NCI-H460 (cell line): Measurements from ENCODE around the gene AP1M2. TPM values are rescaled to one million over a fixed set of nuclear protein-coding genes. Genes with fewer than 3 reads are reported as not detected.
"Not testable (repeated sequence)": the region's sequence is repeated elsewhere in the genome, so short reads cannot be mapped to it uniquely, and the experiment has no call there.

Experiments
- DNase-seq: peaks from one replicate; pipeline ENCODE4 v3.0.0-alpha.2; 2016; ENCODE audit warnings: low read depth; ENCODE audit errors: extremely low read depth
- small RNA-seq, 2 experiments: library from RNA; depleted of rRNA; stranded (forward); fragments of <200 nt; gene quantifications; one replicate each; pipeline ENCODE3, GENCODE V24; 2014
- total RNA-seq: library from RNA; depleted of rRNA; stranded (reverse); fragments of >200 nt; shearing (Covaris generic); gene quantifications from 2 replicates; pipeline ENCODE4 v1.2.3, GENCODE V29; 2014; rRNA removed

AP1M2 gene
- total RNA-seq, 1 experiment from 2014 or later, result 13.5 TPM

DNA sequence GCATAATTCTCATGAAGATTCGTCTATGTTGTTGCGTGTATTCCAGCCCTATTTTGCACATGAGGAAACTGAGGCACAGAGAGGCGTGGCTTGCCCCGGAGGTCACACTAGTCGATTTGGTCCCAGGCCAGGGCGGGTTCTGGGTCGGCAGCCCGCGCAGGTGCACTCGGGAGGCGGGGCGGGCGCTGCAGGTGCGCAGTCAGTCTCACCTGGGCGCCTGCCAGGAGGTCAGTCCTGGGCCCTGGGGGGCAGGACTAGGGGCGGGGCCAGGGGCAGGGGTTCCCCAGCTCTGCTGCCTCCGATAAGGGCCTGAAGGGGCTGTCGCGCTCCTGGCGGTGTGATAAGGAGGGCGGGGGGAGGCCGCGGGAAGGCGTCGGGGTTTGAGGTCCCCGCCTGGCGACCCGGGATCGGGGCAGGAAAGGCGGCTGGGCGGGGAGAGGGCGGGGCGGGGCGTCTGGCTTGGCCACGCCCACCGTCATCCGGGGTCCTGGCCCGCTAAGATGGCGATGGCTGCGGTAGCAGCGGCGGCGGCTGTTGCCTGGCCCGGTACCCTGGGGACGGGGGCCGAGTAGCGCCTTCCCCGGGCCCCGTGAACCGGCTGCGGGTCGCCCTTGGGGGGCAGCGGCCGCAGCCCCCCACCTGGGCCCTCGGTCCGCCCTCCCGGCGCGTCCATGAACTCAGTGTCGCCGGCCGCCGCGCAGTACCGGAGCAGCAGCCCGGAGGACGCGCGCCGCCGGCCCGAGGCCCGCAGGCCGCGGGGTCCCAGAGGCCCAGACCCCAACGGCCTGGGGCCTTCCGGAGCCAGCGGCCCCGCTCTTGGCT lies 43.5 kb downstream of the AP1M2 start, which contains the start of gene ATG4D:
TSS of gene ATG4D (plus strand) at position 485 of the 822 bp plus-strand sequence. CDS start at position 672, 187 bp downstream.
- no peak for DNase-seq

DNA sequence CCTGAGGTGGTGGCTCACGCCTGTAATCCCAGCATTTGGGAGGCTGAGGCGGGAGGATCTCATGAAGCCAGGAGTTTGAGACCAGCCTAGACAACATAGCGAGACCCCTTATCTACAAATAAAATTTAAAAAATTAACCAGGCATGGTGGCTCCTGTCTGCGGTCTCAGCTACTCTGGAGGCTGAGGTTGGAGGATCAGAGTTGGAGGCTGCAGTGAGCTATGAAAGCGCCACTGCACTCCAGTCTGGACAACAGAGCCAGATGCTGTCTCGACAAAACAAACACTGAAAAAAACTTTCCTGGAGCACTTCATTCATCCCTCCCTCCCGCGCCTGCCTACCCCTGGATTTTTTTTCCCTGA lies 44.1 kb downstream of the AP1M2 start:
- no peak for DNase-seq

DNA sequence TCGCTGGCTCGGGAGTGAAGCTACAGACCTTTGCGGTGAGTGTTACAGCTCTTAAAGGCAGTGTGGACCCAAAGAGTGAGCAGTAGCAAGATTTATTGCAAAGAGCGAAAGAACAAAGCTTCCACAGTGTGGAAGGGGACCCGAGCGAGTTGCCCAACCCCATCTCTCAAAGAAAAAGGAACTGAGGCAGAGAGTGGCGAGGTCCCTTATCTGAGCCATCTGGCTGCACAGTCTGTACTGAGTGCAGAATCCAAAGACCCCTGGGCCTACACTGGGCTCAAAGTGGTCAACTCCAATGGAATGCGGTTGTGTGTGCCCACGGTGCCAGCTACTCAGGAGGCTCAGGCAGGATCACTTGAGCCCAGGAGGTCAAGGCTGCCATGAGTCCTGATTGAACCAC lies 48.1 kb downstream of the AP1M2 start:
- not testable (repeated sequence) for DNase-seq

- no peak for DNase-seq
Observed at GRCh38 chr19:10538204-10538983, 48.7 kb downstream of the AP1M2 start.

DNA sequence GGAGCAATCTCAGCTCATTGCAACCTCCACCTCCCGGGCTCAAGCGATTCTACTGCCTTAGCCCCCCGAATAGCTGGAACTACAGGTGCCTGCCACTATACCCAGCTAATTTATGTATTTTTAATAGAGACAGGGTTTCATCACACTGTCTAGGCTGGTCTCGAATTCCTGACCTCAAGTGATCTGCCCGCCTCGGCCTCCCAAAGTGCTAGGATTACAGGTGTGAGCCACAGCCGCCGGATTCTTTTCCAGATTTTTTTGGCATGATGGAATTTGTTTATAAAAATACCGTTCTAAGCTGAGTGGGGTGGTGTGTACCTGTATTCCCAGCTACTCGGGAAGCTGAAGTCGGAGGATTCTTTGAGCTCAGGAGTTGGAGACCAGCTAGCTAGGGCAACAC lies 49.4 kb downstream of the AP1M2 start:
- DNase-seq, result no peak

- DNase-seq, result no peak
Observed at GRCh38 chr19:10535613-10536012, 51.5 kb downstream of the AP1M2 start.

DNA sequence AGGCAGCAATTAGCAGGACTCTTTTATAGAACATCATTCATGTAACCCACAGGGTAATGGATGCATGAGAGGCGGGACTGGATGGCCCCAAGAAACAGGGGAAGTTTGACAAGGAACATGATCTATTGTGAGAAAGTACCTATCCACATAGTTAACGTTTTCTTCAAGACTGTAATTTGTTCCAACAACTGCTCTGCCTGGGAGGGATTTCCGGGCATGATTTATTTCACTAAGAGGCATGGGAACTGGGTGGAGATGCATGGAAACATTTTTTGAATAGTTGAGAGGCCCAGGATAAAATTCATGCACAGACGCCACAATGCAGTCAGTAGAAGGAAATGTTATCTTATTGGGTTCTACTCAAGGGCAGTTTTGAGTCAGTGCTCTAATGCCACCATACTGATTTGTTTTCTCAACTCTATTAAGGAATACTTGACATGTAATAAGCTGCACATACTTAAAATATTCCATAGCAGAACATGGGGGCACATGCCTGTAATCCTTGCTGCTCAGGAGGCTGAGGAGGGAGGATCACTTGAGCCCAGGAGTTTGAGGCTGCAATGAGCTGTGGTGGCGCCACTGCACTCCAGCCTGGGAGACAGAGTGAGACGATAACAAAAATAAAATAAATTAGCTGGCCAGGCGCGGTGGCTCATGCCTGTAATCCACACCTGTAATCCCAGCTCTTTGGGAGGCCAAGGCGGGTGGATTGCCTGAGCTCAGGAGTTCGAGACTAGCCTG lies 53.3 kb downstream of the AP1M2 start:
- no peak for DNase-seq

GRCh38 chr19:10532457-10532856 lies 54.7 kb downstream of the AP1M2 start:
- no peak for DNase-seq

DNA sequence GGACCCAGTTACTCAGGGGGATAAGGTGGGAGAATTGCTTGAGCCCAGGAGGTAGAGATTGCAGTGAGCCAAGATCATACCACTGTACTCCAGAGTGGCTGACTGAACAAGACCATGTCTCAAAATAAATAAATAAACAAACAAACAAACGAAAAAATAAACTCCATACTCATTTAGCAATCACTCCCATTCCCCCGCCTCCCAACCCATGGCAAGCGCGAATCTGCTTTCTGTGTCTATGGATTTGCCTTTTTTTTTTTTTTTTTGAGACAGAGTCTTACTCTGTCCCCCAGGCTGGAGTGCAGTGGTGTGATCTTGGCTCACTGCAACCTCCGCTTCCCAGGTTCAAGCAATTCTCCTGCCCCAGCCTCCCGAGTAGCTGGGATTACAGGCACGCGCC lies 60.2 kb downstream of the AP1M2 start:
- not testable (repeated sequence) for DNase-seq

DNA sequence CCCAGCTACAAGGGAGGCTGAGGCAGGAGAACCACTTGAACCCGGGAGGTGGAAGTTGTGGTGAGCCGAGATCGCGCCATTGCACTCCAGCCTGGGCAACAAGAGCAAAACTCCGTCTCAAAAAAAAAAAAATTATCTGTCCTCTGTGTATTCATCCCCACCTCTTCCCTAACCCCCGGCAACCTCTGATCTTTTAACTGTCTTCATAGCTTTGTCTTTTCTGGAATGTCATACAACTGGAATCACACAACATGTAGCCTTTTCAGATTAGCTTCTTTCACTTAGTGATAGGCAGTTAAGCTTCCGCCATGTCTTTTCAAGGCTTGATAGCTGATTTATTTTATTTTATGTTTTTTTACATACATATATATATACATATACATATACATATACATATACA lies 61.5 kb downstream of the AP1M2 start:
- DNase-seq, result no peak

DNA sequence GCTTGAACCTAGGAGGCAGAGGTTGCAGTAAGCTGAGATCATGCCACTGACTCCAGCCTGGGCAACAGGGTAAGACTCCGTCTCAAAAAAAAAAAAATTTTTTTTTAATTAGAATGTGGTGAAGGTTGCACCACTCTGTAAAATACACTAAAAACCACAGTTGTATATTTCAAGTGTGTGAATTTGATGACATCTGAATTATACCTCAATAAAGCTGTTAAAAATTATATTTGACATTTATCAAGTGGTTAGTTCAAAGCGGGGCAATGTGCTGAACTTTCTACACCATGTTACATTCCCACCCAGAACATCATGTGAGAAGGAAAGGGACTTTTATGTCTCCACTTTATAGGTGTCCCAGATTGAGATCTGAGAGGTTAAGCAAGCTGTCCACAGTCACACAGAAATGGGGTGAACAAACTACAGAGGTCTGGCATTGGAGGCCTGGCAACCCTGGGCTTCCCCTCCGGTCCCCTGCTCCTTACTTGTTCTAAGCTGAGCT lies 63.9 kb downstream of the AP1M2 start:
- DNase-seq, result no peak

Small RNA genes within 50 kb of the gene (small RNA-seq; reads per million reads assigned to genes)
- 0 reads per million in 2 experiments for gene MIR1238
- 0 reads per million in 2 experiments for gene RNU7-140P

Other genes starting within 250 kb of the AP1M2 start
- 5.0 and 7.4 TPM in 2 replicates for gene ICAM3, start 247.7 kb downstream of the AP1M2 start, total RNA-seq
- 43.4 and 43.9 TPM in 2 replicates for gene TYK2, start 206.7 kb downstream of the AP1M2 start, total RNA-seq
- gene CDC37, start 183.8 kb downstream of the AP1M2 start, total RNA-seq, result 116 and 131 TPM in 2 replicates
- gene PDE4A, start 166.8 kb downstream of the AP1M2 start, total RNA-seq, result 2.1 and 2.2 TPM in 2 replicates
- 65.7 and 70.5 TPM in 2 replicates for gene KEAP1, start 84.0 kb downstream of the AP1M2 start, total RNA-seq
- 1.0 and 1.6 TPM in 2 replicates for gene S1PR5, start 69.9 kb downstream of the AP1M2 start, total RNA-seq
- gene ATG4D, start 43.4 kb downstream of the AP1M2 start, total RNA-seq, result 27.4 and 38.9 TPM in 2 replicates
- gene KRI1, start 21.3 kb downstream of the AP1M2 start, total RNA-seq, result 17.3 and 18.7 TPM in 2 replicates
- 3.5 and 4.2 TPM in 2 replicates for gene CDKN2D, start 18.3 kb downstream of the AP1M2 start, total RNA-seq
- 2.6 TPM in 2 replicates for gene SLC44A2, start 38.2 kb upstream of the AP1M2 start, total RNA-seq
- 101 and 112 TPM in 2 replicates for gene ILF3, start 67.0 kb upstream of the AP1M2 start, total RNA-seq
- gene QTRT1, start 114.1 kb upstream of the AP1M2 start, total RNA-seq, result 30.0 and 31.2 TPM in 2 replicates
- gene DNM2, start 130.8 kb upstream of the AP1M2 start, total RNA-seq, result 33.8 and 38.8 TPM in 2 replicates
- gene TMED1, start 248.9 kb upstream of the AP1M2 start, total RNA-seq, result 14.2 and 17.0 TPM in 2 replicates